Mesothelial cell of epicardium (in vitro differentiated cells): ENCODE measurements around the gene DENND4C. TPM values are rescaled to one million over a fixed set of nuclear protein-coding genes. Genes with fewer than 3 reads are reported as not detected.

Experiments used
- DNase-seq, 2 experiments: peaks; one replicate each; pipeline ENCODE4 v3.0.0; 2021; ENCODE audit warnings: low spot score in 2 of 2; ENCODE audit not compliant: unreplicated experiment in 2 of 2
- H3K27ac Mint-ChIP-seq: 2 replicates; pipeline ENCODE4 v1.8.0; 2021; ENCODE audit warnings: mixed read lengths
- H3K27me3 Mint-ChIP-seq: 2 replicates; pipeline ENCODE4 v1.8.0; 2021; ENCODE audit warnings: low read depth, mixed read lengths
- H3K36me3 Mint-ChIP-seq: 2 replicates; pipeline ENCODE4 v1.8.0; 2021; ENCODE audit warnings: mixed read lengths
- H3K4me1 Mint-ChIP-seq: 2 replicates; pipeline ENCODE4 v1.8.0; 2021; ENCODE audit warnings: mixed read lengths
- H3K4me3 Mint-ChIP-seq: 2 replicates; pipeline ENCODE4 v1.8.0; 2021; ENCODE audit warnings: mild to moderate bottlenecking, moderate library complexity, mixed read lengths
- H3K9me3 Mint-ChIP-seq: 2 replicates; pipeline ENCODE4 v1.8.0; 2021; ENCODE audit warnings: mixed read lengths
- CTCF ChIP-seq: fragments of 200-600 bp; sonication (generic); IDR thresholded peaks from one replicate; pipeline ENCODE4 v1.5.0; 2021; ENCODE audit warnings: antibody characterized with exemption; ENCODE audit not compliant: unreplicated experiment
- total RNA-seq: library from RNA; stranded (reverse); gene quantifications from 3 replicates; pipeline ENCODE4 v1.2.1, GENCODE V29; 2021

The DENND4C gene
- total RNA-seq, 1 donor from 2014 or later, result 73.9 TPM

DNA sequence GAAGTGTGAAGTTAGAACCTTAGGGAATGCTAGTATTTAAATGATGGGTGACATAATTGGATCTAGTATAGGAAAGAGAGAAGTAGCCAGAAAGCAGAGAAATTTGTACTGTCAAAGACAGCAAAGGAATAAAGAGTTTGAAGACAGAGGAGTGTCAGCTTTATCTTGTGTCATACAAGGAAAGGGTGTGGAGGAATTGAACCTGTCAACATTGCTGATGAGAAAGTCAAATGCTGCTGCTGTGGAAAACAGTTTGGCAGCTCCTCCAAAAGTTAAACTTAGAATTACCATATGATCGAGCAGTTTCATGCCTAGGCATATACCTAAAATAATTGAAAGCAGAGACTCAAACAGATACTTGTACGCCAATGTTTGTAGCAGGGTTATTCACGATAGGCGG, 63.7 kb downstream of the DENND4C start:
- H3K4me3 Mint-ChIP-seq, result no peak overlapping the region
- no peak for DNase-seq
- H3K27ac Mint-ChIP-seq, result no peak overlapping the region
- TF ChIP-seq CTCF, result no peak
- H3K4me1 Mint-ChIP-seq, result peaks cover 19% of the 10 kb centered on the region
- no peaks in the 10 kb centered on the region for H3K27me3 Mint-ChIP-seq
- peaks cover 27% of the 10 kb centered on the region for H3K36me3 Mint-ChIP-seq
- H3K9me3 Mint-ChIP-seq, result no peaks in the 10 kb centered on the region

GRCh38 chr9:19298436-19299000, 68.0 kb downstream of the DENND4C start:
- H3K27ac Mint-ChIP-seq, result peak overlapping the region; percentile 33
- TF ChIP-seq CTCF, result no peak
- H3K4me3 Mint-ChIP-seq, result no peak overlapping the region
- H3K9me3 Mint-ChIP-seq, result no peaks in the 10 kb centered on the region
- H3K4me1 Mint-ChIP-seq, result peaks cover 34% of the 10 kb centered on the region
- DNase-seq, result no peak
- peaks cover 29% of the 10 kb centered on the region for H3K36me3 Mint-ChIP-seq
- H3K27me3 Mint-ChIP-seq, result no peaks in the 10 kb centered on the region

DNA sequence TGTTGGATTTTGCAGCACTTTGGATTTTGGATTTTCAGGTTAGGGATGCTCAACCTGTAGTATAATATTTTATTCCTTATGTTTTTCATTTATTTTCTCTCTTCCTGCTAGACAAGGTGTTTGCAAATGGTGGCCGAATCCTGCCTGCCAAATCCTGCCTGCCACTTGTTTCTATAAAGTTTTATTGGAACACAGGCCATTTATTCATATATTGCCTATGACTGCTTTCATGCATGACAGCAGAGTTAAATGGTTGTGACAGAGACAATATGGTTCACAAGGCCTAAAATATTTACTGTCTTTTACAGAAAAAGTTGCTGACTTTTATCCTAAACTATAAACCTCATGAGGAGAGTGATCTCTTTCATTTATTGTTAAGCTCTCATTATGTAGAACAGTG, 72.7 kb downstream of the DENND4C start:
- Mint-ChIP-seq H3K27ac (no peak overlapping the region), H3K9me3 (no peaks in the 10 kb centered on the region), H3K4me1 (peaks cover 21% of the 10 kb centered on the region), H3K27me3 (no peaks in the 10 kb centered on the region), H3K4me3 (no peak overlapping the region), H3K36me3 (peaks cover 37% of the 10 kb centered on the region)
- no peak for TF ChIP-seq CTCF
- no peak for DNase-seq

- DNase-seq, result no peak
- no peak for TF ChIP-seq CTCF
- Mint-ChIP-seq H3K4me1 (peaks cover 9% of the 10 kb centered on the region), H3K4me3 (no peak overlapping the region), H3K27me3 (no peaks in the 10 kb centered on the region), H3K9me3 (no peaks in the 10 kb centered on the region), H3K36me3 (peaks cover 34% of the 10 kb centered on the region), H3K27ac (no peak overlapping the region)
Observed at GRCh38 chr9:19306568-19306967, 76.1 kb downstream of the DENND4C start.

- Mint-ChIP-seq H3K9me3 (no peaks in the 10 kb centered on the region), H3K27ac (no peak overlapping the region), H3K36me3 (peaks cover 26% of the 10 kb centered on the region), H3K4me3 (no peak overlapping the region), H3K27me3 (no peaks in the 10 kb centered on the region), H3K4me1 (peaks cover 3% of the 10 kb centered on the region)
- no peak for DNase-seq
- no peak for TF ChIP-seq CTCF
Observed at GRCh38 chr9:19310246-19310645, 79.8 kb downstream of the DENND4C start.

GRCh38 chr9:19313573-19313972, 83.1 kb downstream of the DENND4C start:
- Mint-ChIP-seq H3K27me3 (no peaks in the 10 kb centered on the region), H3K27ac (peak overlapping the region; percentile 24), H3K36me3 (peaks cover 19% of the 10 kb centered on the region), H3K4me1 (no peaks in the 10 kb centered on the region), H3K4me3 (no peak overlapping the region), H3K9me3 (no peaks in the 10 kb centered on the region)
- no peak for TF ChIP-seq CTCF
- DNase-seq, result no peak
